OCI-LY7 (cell line): ENCODE results near the gene TLCD5. TPM values are rescaled to one million over a fixed set of nuclear protein-coding genes. Genes with fewer than 3 reads are reported as not detected.
A peak's percentile ranks its signal among the peaks of the same experiment; 100 is the strongest.

Experiments
- BruUV-seq: library from RNA; stranded (reverse); fragments of 400-500 nt; replicated peaks from 2 replicates; lab custom pipeline; 2021; lab: Mats Ljungman, UMichigan
- CTCF ChIA-PET: fragments of 300-600 bp; sonication (Branson Sonifier 250); formaldehyde crosslinking; loops from one replicate; lab custom pipeline; 2022; ENCODE audit warnings: antibody characterized with exemption; ENCODE audit not compliant: unreplicated experiment; lab: Charles Lee
- POLR2A ChIA-PET: fragments of 300-600 bp; sonication (Branson Sonifier 250); formaldehyde crosslinking; loops from one replicate; lab custom pipeline; 2022; ENCODE audit warnings: antibody characterized with exemption; lab: Charles Lee
- DNase-seq: peaks from one replicate; pipeline ENCODE4 v3.0.0-alpha.2; 2015; ENCODE audit warnings: low spot score
- H2AFZ ChIP-seq: fragments of 200-600 bp; sonication (generic), shearing (Covaris generic); 2 replicates; pipeline ENCODE4 v1.6.1; 2014; ENCODE audit warnings: mild to moderate bottlenecking, antibody characterized with exemption, low read length, moderate library complexity
- H3K27ac ChIP-seq: fragments of 200-600 bp; sonication (generic); 2 replicates; pipeline ENCODE4 v1.5.1; 2014; ENCODE audit warnings: mixed run types, low read depth, mild to moderate bottlenecking, moderate library complexity, low read length, inconsistent platforms; ENCODE audit not compliant: poor library complexity, severe bottlenecking
- H3K36me3 ChIP-seq: fragments of 200-600 bp; sonication (generic); 2 replicates; pipeline ENCODE4 v1.6.1; 2014; ENCODE audit warnings: mild to moderate bottlenecking, antibody characterized with exemption, low read length, moderate library complexity, mixed read lengths; ENCODE audit not compliant: insufficient read depth
- H3K4me1 ChIP-seq: fragments of 200-600 bp; sonication (generic); 2 replicates; pipeline ENCODE4 v1.5.1; 2014; ENCODE audit warnings: mild to moderate bottlenecking, low read length; ENCODE audit not compliant: insufficient read depth, poor library complexity, severe bottlenecking
- H3K4me2 ChIP-seq: fragments of 200-600 bp; sonication (generic); 2 replicates; pipeline ENCODE4 v1.6.1; 2014; ENCODE audit warnings: mild to moderate bottlenecking, low read length
- H3K4me3 ChIP-seq: fragments of 200-600 bp; sonication (generic); 2 replicates; pipeline ENCODE4 v1.5.1; 2014; ENCODE audit warnings: mild to moderate bottlenecking, low read depth, low read length; ENCODE audit not compliant: poor library complexity, severe bottlenecking
- H3K79me2 ChIP-seq: fragments of 200-600 bp; sonication (generic); 2 replicates; pipeline ENCODE4 v1.6.1; 2016; ENCODE audit warnings: low read depth, mild to moderate bottlenecking, low read length, moderate library complexity, mixed read lengths; ENCODE audit not compliant: insufficient read depth
- H3K9me2 ChIP-seq: fragments of 200-600 bp; sonication (generic); 2 replicates; pipeline ENCODE4 v1.6.1; 2016; ENCODE audit warnings: mild to moderate bottlenecking, low read length, mixed read lengths; ENCODE audit not compliant: insufficient read depth
- H3K9me3 ChIP-seq: fragments of 200-600 bp; sonication (generic); 2 replicates; pipeline ENCODE4 v1.6.1; 2014; ENCODE audit warnings: mild to moderate bottlenecking, mixed run types, low read length, mixed read lengths
- H4K20me1 ChIP-seq: fragments of 200-600 bp; sonication (generic); 2 replicates; pipeline ENCODE4 v1.6.1; 2014; ENCODE audit warnings: mild to moderate bottlenecking, antibody characterized with exemption, low read length, moderate library complexity, mixed read lengths; ENCODE audit not compliant: insufficient read depth
- CTCF ChIP-seq: fragments of 200-600 bp; sonication (generic); conservative IDR thresholded peaks from 2 replicates; pipeline ENCODE4 v1.5.1; 2014; ENCODE audit warnings: mild to moderate bottlenecking, antibody characterized with exemption, low read length, moderate library complexity, mixed read lengths
- EZH2phosphoT487 ChIP-seq: fragments of 200-600 bp; sonication (generic); IDR thresholded peaks from 2 replicates; pipeline ENCODE4 v1.6.1; 2018; ENCODE audit warnings: low read depth, borderline replicate concordance, mild to moderate bottlenecking, mixed run types, antibody characterized with exemption, low read length, moderate library complexity, mixed read lengths
- intact Hi-C: fragments of 100-400 bp; cut with micrococcal nuclease; formaldehyde crosslinking; loops from one replicate; pipeline ENCODE4 v1.10.0; 2022; ENCODE audit not compliant: unreplicated experiment
- total RNA-seq, 2 experiments: library from RNA; depleted of rRNA in 1 of 2; stranded (reverse); fragments of >200 nt in 1 of 2; shearing (Covaris generic) in 1 of 2; gene quantifications; 2 replicates each; pipeline ENCODE4 v1.2.3, GENCODE V29; 2014 to 2022

The TLCD5 gene
- total RNA-seq, 2 experiments from 2014 or later, result 0.60 TPM; not detected in 1

DNA sequence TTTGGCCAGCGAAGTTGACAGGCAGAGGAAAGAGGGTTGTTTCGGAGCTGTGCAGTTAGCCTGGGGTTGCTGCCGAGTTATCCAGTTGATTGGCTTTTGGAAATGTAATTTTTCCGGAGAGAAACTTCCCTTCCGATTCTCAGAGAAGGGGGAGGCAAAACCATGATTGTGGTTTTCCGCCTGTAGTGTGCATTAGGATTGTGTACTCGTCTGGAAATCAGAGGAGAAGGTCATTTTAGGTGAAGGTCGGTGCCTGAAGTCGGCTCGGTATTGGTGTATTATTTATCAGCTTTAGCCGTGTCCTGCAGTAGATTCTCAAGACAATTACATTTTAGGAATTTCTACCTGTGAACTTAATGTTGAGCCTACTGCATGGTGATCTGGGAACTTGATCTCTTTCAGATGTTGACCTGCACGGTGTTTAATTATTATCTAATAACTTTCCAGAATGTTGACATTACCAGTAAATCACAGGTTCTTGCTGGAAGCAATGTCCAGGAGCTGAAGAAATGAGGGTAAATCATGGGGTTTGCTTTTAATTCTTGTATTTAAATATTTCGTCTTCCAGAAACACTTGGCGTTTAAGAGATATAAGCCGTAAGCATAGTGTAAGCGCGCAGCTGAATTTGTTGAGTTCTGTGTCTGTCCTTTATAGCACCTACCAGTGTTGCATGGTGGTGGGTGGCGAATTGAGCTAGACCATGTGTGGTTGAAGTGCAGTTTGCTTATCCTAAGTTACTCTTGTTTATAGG, 12.4 kb downstream of the TLCD5 start:
- Histone ChIP-seq H3K9me3 (peaks cover 5% of the 10 kb centered on the region), H3K9me2 (no peaks in the 10 kb centered on the region), H3K27ac (no peak overlapping the region), H3K4me2 (peak overlapping the region; percentile 91), H3K36me3 (no peaks in the 10 kb centered on the region; the same call in 1 of the 2 replicates), H3K4me1 (peaks cover 31% of the 10 kb centered on the region), H3K4me3 (peak overlapping the region; percentile 79), H2AFZ (no peak overlapping the region), H3K79me2 (peaks cover 31% of the 10 kb centered on the region; the same call in 1 of the 2 replicates), H4K20me1 (peaks cover 28% of the 10 kb centered on the region)
- ChIA-PET POLR2A (interaction anchor here (0.6 to 0.9 kb wide), 2 partner anchors 34 to 93 kb away, joined by 3 read pairs; no protein-coding TSS in a partner anchor), CTCF (interaction anchor here (0.5 kb wide), 1 partner anchor 576 kb away, joined by 3 read pairs; no protein-coding TSS in a partner anchor)
- BruUV-seq, result no TSS peak
- intact Hi-C loops, result loop anchor here (5.0 to 10.0 kb wide), 3 partner anchors 165 to 347 kb away; no protein-coding TSS in a partner anchor
- DNase-seq, result peak; percentile 10
- TF ChIP-seq CTCF (no peak), EZH2phosphoT487 (no peak)

GRCh38 chr11:120338107-120338933, 13.2 kb downstream of the TLCD5 start:
- Histone ChIP-seq H3K9me2 (no peaks in the 10 kb centered on the region), H3K79me2 (peaks cover 36% of the 10 kb centered on the region; the same call in 1 of the 2 replicates), H3K9me3 (peaks cover 9% of the 10 kb centered on the region), H2AFZ (no peak overlapping the region), H3K4me2 (peak overlapping the region; percentile 91), H3K27ac (no peak overlapping the region), H3K4me3 (peak overlapping the region; percentile 79), H3K4me1 (peaks cover 34% of the 10 kb centered on the region), H4K20me1 (peaks cover 36% of the 10 kb centered on the region), H3K36me3 (no peaks in the 10 kb centered on the region; the same call in 1 of the 2 replicates)
- DNase-seq, result no peak
- ChIA-PET CTCF (interaction anchor here (0.5 kb wide), 1 partner anchor 575 kb away, joined by 3 read pairs; no protein-coding TSS in a partner anchor), POLR2A (interaction anchor here (0.6 to 0.9 kb wide), 2 partner anchors 34 to 92 kb away, joined by 3 read pairs; no protein-coding TSS in a partner anchor)
- TF ChIP-seq CTCF, result no peak
- no peak for TF ChIP-seq EZH2phosphoT487
- BruUV-seq, result no TSS peak
- intact Hi-C loops, result loop anchor here (5.0 to 10.0 kb wide), 3 partner anchors 164 to 346 kb away; no protein-coding TSS in a partner anchor
